ENCODE results near the gene NDUFB7. TPM values are rescaled to one million over a fixed set of nuclear protein-coding genes. Genes with fewer than 3 reads are reported as not detected.

The NDUFB7 gene
- total RNA-seq, 1 donor from 2014 or later = 128 TPM

- Mint-ChIP-seq H3K27ac (ENCODE audit: unreplicated experiment) (peak overlapping the region; percentile 96), H3K4me3 (peak overlapping the region; percentile 97), H3K27me3 (ENCODE audit: low read depth) (peaks cover 2% of the 10 kb centered on the region), H3K4me1 (peaks cover 50% of the 10 kb centered on the region), H3K36me3 (ENCODE audit: low read depth) (peaks cover 17% of the 10 kb centered on the region), H3K9me3 (no peaks in the 10 kb centered on the region)
- DNase-seq (ENCODE audit: low read depth, low spot score) = no peak
- TF ChIP-seq CTCF (conservative IDR thresholded peaks at IDR 0.05) = no peak
Measured at GRCh38 chr19:14519860-14520407, 51.9 kb downstream of the NDUFB7 start.

GRCh38 chr19:14519245-14519859 lies 52.5 kb downstream of the NDUFB7 start:
- Mint-ChIP-seq H3K4me1 (peaks cover 55% of the 10 kb centered on the region), H3K27me3 (ENCODE audit: low read depth) (peaks cover 2% of the 10 kb centered on the region), H3K36me3 (ENCODE audit: low read depth) (peaks cover 21% of the 10 kb centered on the region), H3K27ac (ENCODE audit: unreplicated experiment) (peak overlapping the region; percentile 96), H3K4me3 (peak overlapping the region; percentile 97), H3K9me3 (no peaks in the 10 kb centered on the region)
- TF ChIP-seq CTCF (conservative IDR thresholded peaks at IDR 0.05) = no peak
- DNase-seq (ENCODE audit: low read depth, low spot score) = no peak

- no peak for DNase-seq (ENCODE audit: low read depth, low spot score)
- Mint-ChIP-seq H3K27ac (ENCODE audit: unreplicated experiment) (peak within 1 kb of the TSS; percentile 98), H3K36me3 (ENCODE audit: low read depth) (peaks cover 25% of the 10 kb centered on the region), H3K27me3 (ENCODE audit: low read depth) (peaks cover 2% of the 10 kb centered on the region), H3K9me3 (no peaks in the 10 kb centered on the region), H3K4me3 (peak within 1 kb of the TSS; percentile 97), H3K4me1 (peaks cover 57% of the 10 kb centered on the region)
- TF ChIP-seq CTCF (conservative IDR thresholded peaks at IDR 0.05) = no peak
Measured at GRCh38 chr19:14517840-14518505, 53.9 kb downstream of the NDUFB7 start, which contains the start of gene DNAJB1. DNAJB1 (minus strand) TSS chr19:14518397; CDS start chr19:14518349, 48 bp downstream.

GRCh38 chr19:14517446-14517839 lies 54.4 kb downstream of the NDUFB7 start:
- Mint-ChIP-seq H3K4me1 (peaks cover 57% of the 10 kb centered on the region), H3K9me3 (no peaks in the 10 kb centered on the region), H3K4me3 (peak overlapping the region; percentile 94), H3K36me3 (ENCODE audit: low read depth) (peaks cover 25% of the 10 kb centered on the region), H3K27me3 (ENCODE audit: low read depth) (peaks cover 2% of the 10 kb centered on the region), H3K27ac (ENCODE audit: unreplicated experiment) (no peak overlapping the region)
- DNase-seq (ENCODE audit: low read depth, low spot score) = no peak
- no peak for TF ChIP-seq CTCF (conservative IDR thresholded peaks at IDR 0.05)

GRCh38 chr19:14516746-14517438 lies 55.0 kb downstream of the NDUFB7 start:
- peak overlapping the region; percentile 94 for H3K4me3 Mint-ChIP-seq
- H3K36me3 Mint-ChIP-seq (ENCODE audit: low read depth) = peaks cover 25% of the 10 kb centered on the region
- H3K27ac Mint-ChIP-seq (ENCODE audit: unreplicated experiment) = peak overlapping the region; percentile 73
- H3K9me3 Mint-ChIP-seq = no peaks in the 10 kb centered on the region
- H3K27me3 Mint-ChIP-seq (ENCODE audit: low read depth) = peaks cover 2% of the 10 kb centered on the region
- no peak for TF ChIP-seq CTCF (conservative IDR thresholded peaks at IDR 0.05)
- peaks cover 52% of the 10 kb centered on the region for H3K4me1 Mint-ChIP-seq
- no peak for DNase-seq (ENCODE audit: low read depth, low spot score)

Small RNAs within 50 kb of the gene (microRNA-seq; reads per million reads assigned to microRNA genes)
- 1.8 reads per million for gene MIR639

Other genes with a start within 250 kb of the NDUFB7 start
- 0.91 and 1.4 TPM in 2 replicates for gene ADGRE5, start 190.6 kb downstream of the NDUFB7 start, total RNA-seq
- gene DDX39A, start 152.7 kb downstream of the NDUFB7 start, total RNA-seq = 131 and 132 TPM in 2 replicates
- gene PKN1, start 138.8 kb downstream of the NDUFB7 start, total RNA-seq = 118 and 126 TPM in 2 replicates
- 0.27 and 0.40 TPM in 2 replicates for gene PTGER1, start 96.7 kb downstream of the NDUFB7 start, total RNA-seq
- gene GIPC1, start 75.9 kb downstream of the NDUFB7 start, total RNA-seq = 72.5 and 73.0 TPM in 2 replicates
- 89.4 and 94.2 TPM in 2 replicates for gene DNAJB1, start 53.7 kb downstream of the NDUFB7 start, total RNA-seq
- 177 and 185 TPM in 2 replicates for gene TECR, start 42.5 kb downstream of the NDUFB7 start, total RNA-seq
- not detected in 2 replicates for gene CLEC17A, start 11.0 kb upstream of the NDUFB7 start, total RNA-seq
- not detected in 2 replicates for gene ADGRE3, start 102.8 kb upstream of the NDUFB7 start, total RNA-seq
- 21.0 and 27.8 TPM in 2 replicates for gene ZNF333, start 118.0 kb upstream of the NDUFB7 start, total RNA-seq
- gene ADGRE2, start 206.5 kb upstream of the NDUFB7 start, total RNA-seq = not detected in 2 replicates

Data from neural crest cell (in vitro differentiated cells).